Liver (tissue), 9 donors: Measurements from ENCODE around the gene KRT86. TPM values are rescaled to one million over a fixed set of nuclear protein-coding genes. Genes with fewer than 3 reads are reported as not detected.

Experiments used
- DNase-seq: peaks from one replicate; pipeline ENCODE4 v3.0.0-alpha.2; 2017; ENCODE audit warnings: low spot score
- H3K27ac ChIP-seq, 2 donors: one replicate each; pipeline ENCODE4 v1.7.0; 2013; ENCODE audit warnings: inconsistent platforms in 2 of 2, low read length in 2 of 2, control low read depth in 1 of 2, low read depth in 1 of 2, mild to moderate bottlenecking in 1 of 2
- H3K27me3 ChIP-seq, 4 donors: one replicate each; pipeline versions ENCODE4 v1.6.1 to v1.7.0; 2013; ENCODE audit warnings: low read length in 3 of 4, inconsistent platforms in 1 of 4, mild to moderate bottlenecking in 1 of 4, moderate library complexity in 1 of 4; ENCODE audit not compliant: control insufficient read depth in 4 of 4, insufficient read depth in 4 of 4
- H3K36me3 ChIP-seq, 4 donors: one replicate each; pipeline versions ENCODE4 v1.6.1 to v1.7.0; 2013; ENCODE audit warnings: low read length in 3 of 4, mild to moderate bottlenecking in 3 of 4, low read depth in 1 of 4, moderate library complexity in 1 of 4; ENCODE audit not compliant: control insufficient read depth in 4 of 4, insufficient read depth in 3 of 4
- H3K4me1 ChIP-seq, 4 donors: one replicate each; pipeline versions ENCODE4 v1.6.1 to v1.7.0; 2013; ENCODE audit warnings: low read length in 3 of 4, mild to moderate bottlenecking in 3 of 4, moderate library complexity in 1 of 4; ENCODE audit not compliant: control insufficient read depth in 4 of 4, insufficient read depth in 4 of 4
- H3K4me3 ChIP-seq, 3 donors: one replicate each; pipeline versions ENCODE4 v1.6.1 to v1.7.0; 2013; ENCODE audit warnings: low read length in 3 of 3, control low read depth in 1 of 3, low read depth in 1 of 3, mild to moderate bottlenecking in 1 of 3
- H3K9ac ChIP-seq, 2 donors: one replicate each; pipeline ENCODE4 v1.7.0; 2013; ENCODE audit warnings: low read length in 2 of 2, mild to moderate bottlenecking in 2 of 2, moderate library complexity in 2 of 2, control low read depth in 1 of 2, low read depth in 1 of 2
- H3K9me3 ChIP-seq, 4 donors: one replicate each; pipeline versions ENCODE4 v1.6.1 to v1.7.0; 2013; ENCODE audit warnings: low read length in 3 of 4; ENCODE audit not compliant: control insufficient read depth in 4 of 4
- EGR1 ChIP-seq, 2 donors: IDR thresholded peaks; 2 replicates each; pipeline ENCODE4 v1.6.1; 2016 to 2018; ENCODE audit warnings: antibody characterized with exemption in 2 of 2, low read depth in 2 of 2
- FOXA1 ChIP-seq: IDR thresholded peaks from 2 replicates; pipeline ENCODE4 v1.6.1; 2016; ENCODE audit warnings: antibody characterized with exemption
- FOXA2 ChIP-seq: IDR thresholded peaks from 2 replicates; pipeline ENCODE4 v1.6.1; 2016; ENCODE audit warnings: antibody characterized with exemption
- GABPA ChIP-seq, 2 donors: IDR thresholded peaks in 1 of 2; conservative IDR thresholded peaks in 1 of 2; 2 replicates each; pipeline ENCODE4 v1.6.1; 2016; ENCODE audit warnings: antibody characterized with exemption in 2 of 2, mild to moderate bottlenecking in 1 of 2, moderate library complexity in 1 of 2
- HNF4A ChIP-seq, 2 donors: conservative IDR thresholded peaks; 2 replicates each; pipeline ENCODE4 v1.6.1; 2016; ENCODE audit warnings: antibody characterized with exemption in 2 of 2, mild to moderate bottlenecking in 2 of 2
- HNF4G ChIP-seq: IDR thresholded peaks from 2 replicates; pipeline ENCODE4 v1.6.1; 2016; ENCODE audit warnings: antibody characterized with exemption
- JUND ChIP-seq, 2 donors: IDR thresholded peaks; 2 replicates each; pipeline ENCODE4 v1.6.1; 2016; ENCODE audit warnings: antibody characterized with exemption in 2 of 2
- NR2F2 ChIP-seq: IDR thresholded peaks from 2 replicates; pipeline ENCODE4 v1.6.1; 2016; ENCODE audit warnings: antibody characterized with exemption
- RAD21 ChIP-seq, 2 donors: IDR thresholded peaks; 2 replicates each; pipeline ENCODE4 v1.6.1; 2016; ENCODE audit warnings: antibody characterized with exemption in 2 of 2, mild to moderate bottlenecking in 2 of 2
- RXRA ChIP-seq, 2 donors: IDR thresholded peaks; 2 replicates each; pipeline ENCODE4 v1.6.1; 2017 to 2018; ENCODE audit warnings: antibody characterized with exemption in 2 of 2, mild to moderate bottlenecking in 1 of 2
- SP1 ChIP-seq: IDR thresholded peaks from 2 replicates; pipeline ENCODE4 v1.6.1; 2018; ENCODE audit warnings: antibody characterized with exemption, mild to moderate bottlenecking
- TAF1 ChIP-seq: conservative IDR thresholded peaks from 2 replicates; pipeline ENCODE4 v1.6.1; 2016; ENCODE audit warnings: antibody characterized with exemption, mild to moderate bottlenecking
- YY1 ChIP-seq: IDR thresholded peaks from 2 replicates; pipeline ENCODE4 v1.6.1; 2016; ENCODE audit warnings: antibody characterized with exemption, mild to moderate bottlenecking
- WGBS: extraction: QIAGEN DNeasy Blood & Tissue Kit; methylation state at CpG from one replicate; pipeline ENCODE4 v1.1.7; 2013; 5-methylcytosine and 5-hydroxymethylcytosine counted together
- polyA plus RNA-seq, 2 donors: library from polyadenylated mRNA; stranded (reverse) in 1 of 2; unstranded in 1 of 2; fragments of 200-250 nt in 1 of 2; fragments of >200 nt in 1 of 2; fragmentation: Nextera tagmentation in 1 of 2; extraction: Ambion mirVana in 1 of 2; gene quantifications; one replicate each; pipeline versions ENCODE4 v1.2.1 to v1.2.3, GENCODE V29; 2013 to 2015
- total RNA-seq, 2 donors: library from RNA; depleted of rRNA; stranded (reverse); fragments of >200 nt; gene quantifications; one replicate each; pipeline ENCODE4 v1.2.3, GENCODE V29; 2014
- TF ChIP-seq, protein P1 (sequence below): IDR thresholded peaks from 2 replicates; pipeline ENCODE4 v1.6.1; 2016; ENCODE audit warnings: antibody characterized with exemption
- TF ChIP-seq, protein P2 (sequence below): fragments of 150-350 bp; IDR thresholded peaks from 2 replicates; pipeline ENCODE4 v1.5.1; 2017; ENCODE audit warnings: improper control_type of control experiment, low read depth, low read length; ENCODE audit not compliant: missing input control
- TF ChIP-seq, protein P3 (sequence below): IDR thresholded peaks from 2 replicates; pipeline ENCODE4 v1.6.1; 2016; ENCODE audit warnings: antibody characterized with exemption, mild to moderate bottlenecking
- TF ChIP-seq, protein P4 (sequence below): IDR thresholded peaks from 2 replicates; pipeline ENCODE4 v1.6.1; 2016; ENCODE audit warnings: antibody characterized with exemption
- donor health status: healthy.
- donor health status: healthy.
- donor health status: healthy.
- donor health status: healthy.
- donor health status: healthy.

The KRT86 gene
- total and polyA plus RNA-seq, 4 donors: 0.08 TPM; not detected in 3

DNA sequence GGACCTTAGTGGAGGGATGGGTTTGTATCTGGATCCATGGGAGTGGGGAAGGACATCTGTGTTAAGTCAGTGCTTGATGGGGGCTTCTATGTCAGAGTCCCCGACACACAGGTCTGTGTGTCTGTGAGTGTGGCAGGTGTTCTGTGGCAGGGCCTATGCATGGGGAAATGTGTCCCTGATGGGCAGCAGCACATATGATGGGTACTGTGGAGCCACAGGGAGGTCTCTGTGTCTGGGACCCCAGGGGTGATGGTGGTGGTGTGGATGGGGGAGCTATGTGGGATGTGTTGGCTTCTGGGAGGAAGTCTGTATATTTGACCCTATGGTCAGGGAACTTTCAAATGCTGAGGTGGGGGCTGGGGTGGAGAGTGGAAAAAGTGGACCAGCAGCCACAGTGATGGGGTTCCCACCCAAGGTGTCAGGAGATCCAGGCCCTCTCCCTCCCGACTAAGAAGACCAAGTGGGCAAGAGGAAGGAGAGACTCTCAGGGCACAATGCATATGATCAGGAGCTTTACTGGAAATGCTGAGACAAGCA, 24.9 kb upstream of the KRT86 start:
- Histone ChIP-seq H3K4me1 (no peaks in the 10 kb centered on the region), H3K4me3 (no peak overlapping the region), H3K9ac (no peak overlapping the region), H3K36me3 (no peaks in the 10 kb centered on the region), H3K9me3 (no peaks in the 10 kb centered on the region), H3K27me3 (peaks cover 0 to 9% (median 1%) of the 10 kb centered on the region in 4 donors), H3K27ac (no peak overlapping the region)
- WGBS: 66% methylated on average over 2 of the region's 2 CpGs
- TF ChIP-seq, protein P1, sequence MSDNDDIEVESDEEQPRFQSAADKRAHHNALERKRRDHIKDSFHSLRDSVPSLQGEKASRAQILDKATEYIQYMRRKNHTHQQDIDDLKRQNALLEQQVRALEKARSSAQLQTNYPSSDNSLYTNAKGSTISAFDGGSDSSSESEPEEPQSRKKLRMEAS: no peak
- TF ChIP-seq, protein P2, sequence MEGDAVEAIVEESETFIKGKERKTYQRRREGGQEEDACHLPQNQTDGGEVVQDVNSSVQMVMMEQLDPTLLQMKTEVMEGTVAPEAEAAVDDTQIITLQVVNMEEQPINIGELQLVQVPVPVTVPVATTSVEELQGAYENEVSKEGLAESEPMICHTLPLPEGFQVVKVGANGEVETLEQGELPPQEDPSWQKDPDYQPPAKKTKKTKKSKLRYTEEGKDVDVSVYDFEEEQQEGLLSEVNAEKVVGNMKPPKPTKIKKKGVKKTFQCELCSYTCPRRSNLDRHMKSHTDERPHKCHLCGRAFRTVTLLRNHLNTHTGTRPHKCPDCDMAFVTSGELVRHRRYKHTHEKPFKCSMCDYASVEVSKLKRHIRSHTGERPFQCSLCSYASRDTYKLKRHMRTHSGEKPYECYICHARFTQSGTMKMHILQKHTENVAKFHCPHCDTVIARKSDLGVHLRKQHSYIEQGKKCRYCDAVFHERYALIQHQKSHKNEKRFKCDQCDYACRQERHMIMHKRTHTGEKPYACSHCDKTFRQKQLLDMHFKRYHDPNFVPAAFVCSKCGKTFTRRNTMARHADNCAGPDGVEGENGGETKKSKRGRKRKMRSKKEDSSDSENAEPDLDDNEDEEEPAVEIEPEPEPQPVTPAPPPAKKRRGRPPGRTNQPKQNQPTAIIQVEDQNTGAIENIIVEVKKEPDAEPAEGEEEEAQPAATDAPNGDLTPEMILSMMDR: no peak
- TF ChIP-seq GABPA (IDR thresholded peaks at IDR 0.05 in 1 of 2, conservative IDR thresholded peaks at IDR 0.05 in 1 of 2) (no peak), RXRA (IDR thresholded peaks at IDR 0.05) (no peak), RAD21 (IDR thresholded peaks at IDR 0.05) (no peak), HNF4G (no peak), FOXA1 (no peak), FOXA2 (no peak), NR2F2 (no peak), YY1 (no peak), JUND (IDR thresholded peaks at IDR 0.05) (no peak), HNF4A (conservative IDR thresholded peaks at IDR 0.05) (no peak), SP1 (no peak), TAF1 (no peak), EGR1 (IDR thresholded peaks at IDR 0.05; ENCODE audit: low read depth in 2 of 2) (no peak)
- TF ChIP-seq, protein P3, sequence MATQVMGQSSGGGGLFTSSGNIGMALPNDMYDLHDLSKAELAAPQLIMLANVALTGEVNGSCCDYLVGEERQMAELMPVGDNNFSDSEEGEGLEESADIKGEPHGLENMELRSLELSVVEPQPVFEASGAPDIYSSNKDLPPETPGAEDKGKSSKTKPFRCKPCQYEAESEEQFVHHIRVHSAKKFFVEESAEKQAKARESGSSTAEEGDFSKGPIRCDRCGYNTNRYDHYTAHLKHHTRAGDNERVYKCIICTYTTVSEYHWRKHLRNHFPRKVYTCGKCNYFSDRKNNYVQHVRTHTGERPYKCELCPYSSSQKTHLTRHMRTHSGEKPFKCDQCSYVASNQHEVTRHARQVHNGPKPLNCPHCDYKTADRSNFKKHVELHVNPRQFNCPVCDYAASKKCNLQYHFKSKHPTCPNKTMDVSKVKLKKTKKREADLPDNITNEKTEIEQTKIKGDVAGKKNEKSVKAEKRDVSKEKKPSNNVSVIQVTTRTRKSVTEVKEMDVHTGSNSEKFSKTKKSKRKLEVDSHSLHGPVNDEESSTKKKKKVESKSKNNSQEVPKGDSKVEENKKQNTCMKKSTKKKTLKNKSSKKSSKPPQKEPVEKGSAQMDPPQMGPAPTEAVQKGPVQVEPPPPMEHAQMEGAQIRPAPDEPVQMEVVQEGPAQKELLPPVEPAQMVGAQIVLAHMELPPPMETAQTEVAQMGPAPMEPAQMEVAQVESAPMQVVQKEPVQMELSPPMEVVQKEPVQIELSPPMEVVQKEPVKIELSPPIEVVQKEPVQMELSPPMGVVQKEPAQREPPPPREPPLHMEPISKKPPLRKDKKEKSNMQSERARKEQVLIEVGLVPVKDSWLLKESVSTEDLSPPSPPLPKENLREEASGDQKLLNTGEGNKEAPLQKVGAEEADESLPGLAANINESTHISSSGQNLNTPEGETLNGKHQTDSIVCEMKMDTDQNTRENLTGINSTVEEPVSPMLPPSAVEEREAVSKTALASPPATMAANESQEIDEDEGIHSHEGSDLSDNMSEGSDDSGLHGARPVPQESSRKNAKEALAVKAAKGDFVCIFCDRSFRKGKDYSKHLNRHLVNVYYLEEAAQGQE: no peak
- TF ChIP-seq, protein P4, sequence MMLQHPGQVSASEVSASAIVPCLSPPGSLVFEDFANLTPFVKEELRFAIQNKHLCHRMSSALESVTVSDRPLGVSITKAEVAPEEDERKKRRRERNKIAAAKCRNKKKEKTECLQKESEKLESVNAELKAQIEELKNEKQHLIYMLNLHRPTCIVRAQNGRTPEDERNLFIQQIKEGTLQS: no peak
- DNase-seq: no peak
